ENCODE results near the gene TRIM46.
A peak's percentile ranks its signal among the peaks of the same experiment; 100 is the strongest.
"Not testable (repeated sequence)": the region's sequence is repeated elsewhere in the genome, so short reads cannot be mapped to it uniquely, and the experiment has no call there.

Gene TRIM46

DNA sequence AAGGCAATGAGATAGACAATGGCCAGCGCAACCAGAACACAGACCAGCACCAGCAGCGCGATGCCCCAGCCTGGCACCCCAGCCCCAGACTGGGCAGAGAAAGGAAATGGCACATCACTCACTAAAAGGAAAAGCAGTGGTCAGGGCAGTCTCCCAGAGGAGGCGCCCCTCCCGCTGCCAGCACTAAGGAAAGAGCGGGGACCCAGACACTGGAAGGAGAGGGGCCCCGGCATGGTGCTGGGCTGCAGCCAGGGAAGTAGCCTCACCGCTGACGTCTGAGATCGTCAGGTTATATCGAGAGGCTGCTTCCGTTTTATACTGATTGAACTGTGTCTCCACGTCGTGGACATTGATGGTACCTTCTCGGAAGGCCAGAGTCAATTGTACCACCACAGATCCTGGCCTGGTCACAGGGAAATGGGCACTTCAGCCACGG, 13.8 kb downstream of the TRIM46 start:
- no peak for DNase-seq

DNA sequence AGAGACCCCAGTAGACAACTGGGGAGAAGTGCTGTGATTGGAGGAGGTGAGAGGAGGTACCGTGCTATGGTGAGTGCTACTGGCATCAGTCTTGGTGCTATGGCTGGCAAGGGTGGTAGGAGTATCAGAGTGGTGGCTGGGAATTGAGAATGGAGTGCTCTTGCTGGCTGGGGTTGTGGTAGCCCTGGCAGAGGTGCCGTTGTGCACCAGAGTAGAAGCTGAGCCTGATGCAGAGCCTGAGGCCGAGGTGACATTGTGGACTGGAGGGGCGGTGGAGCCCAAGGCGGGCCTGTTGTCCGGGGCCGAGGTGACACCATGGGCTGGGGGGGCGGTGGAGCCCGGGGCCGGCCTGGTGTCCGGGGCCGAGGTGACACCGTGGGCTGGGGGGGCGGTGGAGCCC, 14.6 kb downstream of the TRIM46 start:
- no peak for DNase-seq

GRCh38 chr1:155189926-155190325, 16.3 kb downstream of the TRIM46 start:
- not testable (repeated sequence) for DNase-seq

GRCh38 chr1:155191904-155192303, 18.3 kb downstream of the TRIM46 start:
- DNase-seq = no peak

DNA sequence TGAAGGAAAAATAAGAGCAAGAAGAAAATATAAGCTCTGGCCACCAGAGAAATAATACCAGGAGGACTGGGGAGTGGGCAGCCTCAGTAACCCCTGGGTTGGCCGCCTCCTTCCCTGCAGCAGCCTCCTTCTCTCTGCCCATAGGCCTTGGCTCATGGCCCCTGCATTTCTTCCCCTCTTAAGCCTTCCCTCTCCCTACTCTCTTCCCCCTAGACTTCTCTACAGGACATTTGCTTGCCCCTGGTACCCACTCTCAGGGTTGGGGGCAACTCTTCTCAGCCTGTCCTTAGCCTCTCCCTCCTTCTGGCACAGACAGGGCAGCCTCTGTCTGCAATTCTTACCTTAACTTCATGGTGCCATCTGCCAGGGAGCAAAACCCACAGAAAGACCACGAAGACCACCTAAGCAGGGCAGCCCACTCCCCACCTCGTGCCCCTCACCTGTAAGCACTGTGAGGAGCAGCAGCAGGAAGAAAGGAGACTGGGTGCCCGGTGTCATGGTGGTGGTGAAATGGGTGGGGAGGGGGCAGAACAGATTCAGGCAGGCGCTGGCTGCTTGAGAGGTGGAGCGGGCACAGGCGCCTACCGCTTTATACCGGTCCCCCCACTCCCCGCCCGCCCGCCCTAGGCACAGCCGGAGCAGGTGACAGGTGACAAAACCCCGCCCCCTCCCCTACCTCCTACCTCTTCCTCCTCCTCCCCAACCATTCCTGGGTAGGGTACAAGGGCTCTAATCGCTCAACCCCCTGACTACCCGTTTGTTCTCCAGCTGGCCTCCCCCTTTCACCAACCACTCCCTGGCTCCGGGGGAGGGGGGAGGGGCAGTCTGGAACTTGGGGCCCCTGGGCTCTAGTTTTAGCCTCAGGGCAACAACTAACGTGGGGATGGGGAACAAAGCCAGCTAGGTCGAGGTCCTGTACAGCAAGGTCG, 19.0 kb downstream of the TRIM46 start:
- DNase-seq = peak; percentile 15

DNA sequence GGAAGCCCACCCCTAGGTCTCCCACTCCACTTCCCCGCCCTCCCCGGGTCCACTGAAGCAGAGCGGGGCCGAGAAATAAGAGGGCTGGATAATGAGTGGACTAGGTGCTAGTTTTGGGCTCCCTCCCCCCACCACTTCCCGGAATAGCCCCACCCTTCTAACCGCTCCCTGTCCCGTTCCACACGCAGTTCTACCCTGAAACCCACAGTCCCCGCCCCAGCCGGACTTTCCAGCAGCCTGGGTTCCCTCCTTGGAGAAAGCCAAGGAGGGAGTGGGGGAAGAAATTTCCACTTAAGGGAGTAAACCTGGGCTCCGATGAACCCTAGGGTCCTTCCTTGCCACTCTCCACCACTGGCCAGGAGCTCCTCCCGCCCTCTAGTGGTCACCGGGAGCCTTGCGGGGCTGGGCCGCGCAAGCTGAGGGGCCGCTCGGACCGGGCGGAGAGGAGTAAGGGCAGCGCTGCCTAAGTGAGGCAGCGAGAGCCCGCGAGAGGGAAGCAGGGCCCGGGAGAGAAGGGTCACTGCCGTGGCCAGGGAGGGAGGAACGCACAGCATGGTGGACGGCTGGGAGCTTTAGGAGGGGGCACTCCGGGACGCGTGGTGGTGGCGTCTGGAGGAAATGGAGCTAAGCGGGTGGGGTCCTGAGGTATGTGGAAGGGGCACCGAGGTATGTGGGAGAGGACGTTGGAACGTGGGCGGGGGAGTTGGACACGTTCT, 19.8 kb downstream of the TRIM46 start:
- peak; percentile 88 for DNase-seq

DNA sequence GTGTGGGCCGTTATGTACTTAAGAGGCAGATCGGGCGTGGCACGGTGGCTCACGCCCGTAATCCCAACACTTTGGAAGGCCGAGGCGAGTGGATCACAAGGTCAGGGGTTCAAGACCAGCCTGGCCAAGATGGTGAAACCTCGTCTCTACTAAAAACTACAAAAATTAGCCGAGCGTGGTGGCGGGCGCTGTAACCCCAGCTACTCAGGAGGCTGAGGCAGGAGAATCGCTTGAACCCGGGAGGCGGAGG, 20.3 kb downstream of the TRIM46 start:
- not testable (repeated sequence) for DNase-seq

- DNase-seq = no peak
These were observed 21.8 kb downstream of the TRIM46 start for GRCh38 chr1:155195201-155196102.

GRCh38 chr1:155196103-155196892, 22.6 kb downstream of the TRIM46 start:
- DNase-seq = no peak

GRCh38 chr1:155196893-155197638, 23.4 kb downstream of the TRIM46 start:
- no peak for DNase-seq

GRCh38 chr1:155197901-155198546, 24.4 kb downstream of the TRIM46 start:
- no peak for DNase-seq

DNA sequence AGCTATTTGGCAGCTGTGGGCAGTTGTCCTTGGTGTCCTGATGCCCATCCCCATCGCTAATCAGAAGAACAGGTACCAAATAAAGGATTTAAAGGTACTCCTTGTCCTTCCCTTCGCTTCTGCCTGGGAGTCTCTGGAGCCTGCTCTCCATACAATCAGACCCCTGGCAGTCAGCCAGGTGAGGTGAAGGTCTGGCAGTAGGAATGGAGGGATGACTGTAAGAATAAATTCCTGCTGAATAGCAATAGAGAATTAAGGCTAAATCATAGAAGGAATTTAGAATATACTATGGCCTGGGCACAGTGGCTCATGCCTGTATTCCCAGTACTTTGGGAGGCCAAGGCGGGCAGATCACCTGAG, 24.9 kb downstream of the TRIM46 start:
- no peak for DNase-seq

- no peak for DNase-seq
These were observed 26.1 kb downstream of the TRIM46 start for GRCh38 chr1:155199792-155200191.

GRCh38 chr1:155200920-155201319, 27.3 kb downstream of the TRIM46 start:
- no peak for DNase-seq

DNA sequence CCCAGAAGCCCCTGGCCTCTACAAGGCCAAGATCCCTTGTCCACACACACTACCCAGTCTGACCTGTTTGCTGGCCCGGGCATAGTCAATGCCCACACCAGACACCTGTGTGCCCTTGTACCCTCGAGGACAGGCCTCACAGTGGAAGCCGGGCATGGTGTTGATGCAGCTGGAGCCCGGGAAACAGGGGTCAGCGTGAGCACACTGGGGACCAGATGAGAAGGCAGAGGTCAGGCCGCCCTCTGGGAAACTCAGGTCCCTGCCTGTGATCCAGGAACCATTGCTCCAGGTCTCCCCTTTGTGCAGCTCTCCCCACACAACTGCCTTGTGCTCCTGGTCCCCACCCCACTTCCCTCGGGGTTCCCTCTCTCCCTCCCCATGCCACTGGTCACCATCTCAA, 28.5 kb downstream of the TRIM46 start:
- DNase-seq = no peak

GRCh38 chr1:155202731-155203515, 29.3 kb downstream of the TRIM46 start:
- DNase-seq = no peak

- no peak for DNase-seq
These were observed 31.4 kb downstream of the TRIM46 start for GRCh38 chr1:155205035-155205434.

DNA sequence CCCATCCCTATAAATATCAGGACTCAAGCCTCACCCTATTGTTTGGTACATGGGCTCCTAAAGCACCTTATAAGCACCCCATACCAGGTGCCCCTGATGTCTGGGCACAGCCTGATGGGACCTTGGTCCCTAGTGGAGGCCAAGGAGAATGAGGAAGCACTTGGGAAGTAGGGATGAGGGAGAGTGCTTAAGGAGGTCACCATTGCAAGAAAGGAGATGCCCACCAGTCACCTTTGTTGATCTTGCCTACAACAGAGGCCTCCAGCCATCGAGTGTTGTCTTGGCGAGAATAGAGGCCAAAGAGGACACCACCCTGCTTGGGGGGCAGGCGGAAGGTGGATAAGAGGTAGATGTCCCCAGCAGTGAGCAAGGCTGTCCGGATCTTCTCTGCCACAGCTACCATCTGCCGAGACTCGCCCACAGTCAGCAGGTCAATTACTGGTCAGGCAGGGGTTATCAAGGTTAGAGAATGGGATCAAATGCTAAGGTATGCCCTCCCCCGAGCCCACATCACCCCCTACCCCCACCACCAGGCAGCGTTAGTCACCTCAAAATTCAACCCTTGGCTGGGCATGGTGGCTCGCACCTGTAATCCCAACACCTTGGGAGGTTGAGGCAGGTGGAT, 32.4 kb downstream of the TRIM46 start:
- no peak for DNase-seq

DNA sequence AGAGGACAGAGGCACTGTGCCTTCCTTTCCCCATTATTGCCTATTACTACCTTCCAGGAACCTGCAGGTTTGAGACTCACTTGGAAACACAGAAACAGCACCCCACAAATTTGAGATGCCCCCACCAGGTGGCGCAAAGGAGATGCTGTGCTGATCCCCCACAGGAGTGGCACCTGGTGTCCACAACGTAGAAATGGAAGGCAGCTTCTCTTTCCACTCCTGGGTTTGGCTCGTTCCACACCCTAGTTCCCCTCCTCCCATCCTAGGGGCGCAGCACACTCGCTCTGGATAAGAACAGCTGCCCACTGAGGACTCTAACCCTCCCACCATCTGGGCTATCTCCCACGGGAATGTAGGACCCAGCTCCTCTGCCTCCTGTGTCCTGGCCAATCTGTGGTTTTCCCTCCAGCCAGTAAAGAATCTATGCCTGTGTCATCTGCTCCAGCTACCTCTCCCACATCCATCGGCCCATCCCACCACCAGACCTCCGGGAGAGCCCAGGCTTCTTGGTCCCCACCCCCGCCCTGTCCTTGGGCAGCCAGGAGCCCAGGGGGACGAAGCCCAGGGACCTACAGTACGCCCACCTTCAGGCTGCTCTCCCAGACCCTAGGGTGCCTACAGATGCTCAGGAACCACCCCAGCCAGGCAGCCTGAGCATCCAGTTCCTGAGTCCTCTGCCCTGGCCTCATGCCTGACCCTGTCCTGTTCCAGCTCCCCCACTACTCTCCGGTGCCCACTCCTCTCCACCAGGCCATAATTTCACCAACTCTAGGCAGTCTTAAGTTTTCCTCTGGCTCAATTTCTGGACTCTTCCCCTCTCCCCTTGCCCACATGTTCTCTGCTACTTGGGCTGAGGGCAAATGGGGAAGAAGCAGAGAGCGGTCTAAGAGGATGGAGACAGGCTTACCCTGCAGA, 33.5 kb downstream of the TRIM46 start:
- peak; percentile 83 for DNase-seq
